HG03342 (cell line): Measurements from ENCODE around the gene VAC14.

Experiments
- ATAC-seq: cut with Tn5 transposase; IDR thresholded peaks from one replicate; pipeline ENCODE4 v1.9.1; 2021; ENCODE audit warnings: mild to moderate bottlenecking, moderate library complexity; ENCODE audit not compliant: unreplicated experiment

VAC14 gene

GRCh38 chr16:70764632-70765031, 36.3 kb downstream of the VAC14 start:
- no peak for ATAC-seq

GRCh38 chr16:70760221-70760620, 40.7 kb downstream of the VAC14 start:
- ATAC-seq, result no peak

- ATAC-seq, result no peak
Measured at GRCh38 chr16:70759666-70760065, 41.3 kb downstream of the VAC14 start.

GRCh38 chr16:70758786-70759185, 42.2 kb downstream of the VAC14 start:
- ATAC-seq, result no peak

GRCh38 chr16:70757183-70757582, 43.8 kb downstream of the VAC14 start:
- ATAC-seq, result no peak

GRCh38 chr16:70756071-70756470, 44.9 kb downstream of the VAC14 start:
- no peak for ATAC-seq

GRCh38 chr16:70754851-70755600, 45.9 kb downstream of the VAC14 start:
- no peak for ATAC-seq

- ATAC-seq, result no peak
Measured at GRCh38 chr16:70754371-70754770, 46.6 kb downstream of the VAC14 start.

- ATAC-seq, result no peak
Measured at GRCh38 chr16:70753694-70754325, 47.1 kb downstream of the VAC14 start.

GRCh38 chr16:70753228-70753627, 47.7 kb downstream of the VAC14 start:
- ATAC-seq, result no peak

GRCh38 chr16:70752426-70752825, 48.5 kb downstream of the VAC14 start:
- no peak for ATAC-seq

- ATAC-seq, result no peak
Measured at GRCh38 chr16:70751593-70751992, 49.4 kb downstream of the VAC14 start.

- no peak for ATAC-seq
Measured at GRCh38 chr16:70750893-70751467, 50.0 kb downstream of the VAC14 start.

GRCh38 chr16:70749681-70750601, 51.0 kb downstream of the VAC14 start:
- ATAC-seq, result no peak

GRCh38 chr16:70749006-70749678, 51.8 kb downstream of the VAC14 start:
- ATAC-seq, result no peak

GRCh38 chr16:70747703-70748631, 53.0 kb downstream of the VAC14 start:
- no peak for ATAC-seq

GRCh38 chr16:70746708-70747424, 54.1 kb downstream of the VAC14 start:
- ATAC-seq, result no peak

GRCh38 chr16:70746040-70746707, 54.8 kb downstream of the VAC14 start:
- ATAC-seq, result no peak
